ENCODE results near the gene ZNF593OS.

Gene ZNF593OS

DNA sequence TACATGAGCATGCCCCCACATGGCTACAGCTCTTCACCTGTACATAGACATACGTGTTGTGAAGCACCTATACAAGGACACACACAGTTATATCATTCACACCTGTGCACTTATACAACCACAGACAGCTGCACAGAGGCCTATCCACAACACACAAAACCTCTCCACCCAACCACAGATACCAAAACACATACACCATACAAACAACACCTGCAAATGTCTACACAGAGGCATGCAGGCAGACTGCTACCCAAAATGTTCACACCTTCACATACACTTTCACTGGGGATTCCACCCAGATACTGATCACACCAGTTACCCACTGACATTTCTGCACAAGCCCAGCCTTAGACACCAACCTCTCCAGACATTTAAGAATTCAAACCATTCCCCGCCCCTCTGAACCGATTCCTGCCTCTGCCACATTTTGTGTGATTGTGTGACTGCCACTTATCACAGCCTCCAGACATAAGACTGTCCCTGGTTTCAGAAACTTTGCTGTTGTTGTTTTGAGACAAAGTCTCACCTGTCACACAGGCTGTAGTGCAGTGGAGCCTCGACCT lies 4.8 kb downstream of the ZNF593OS start:
- H3K4me3 ChIP-seq (replicated peaks; ENCODE audit: low read depth, low read length) = no peak overlapping the region
- TF ChIP-seq, protein P1, sequence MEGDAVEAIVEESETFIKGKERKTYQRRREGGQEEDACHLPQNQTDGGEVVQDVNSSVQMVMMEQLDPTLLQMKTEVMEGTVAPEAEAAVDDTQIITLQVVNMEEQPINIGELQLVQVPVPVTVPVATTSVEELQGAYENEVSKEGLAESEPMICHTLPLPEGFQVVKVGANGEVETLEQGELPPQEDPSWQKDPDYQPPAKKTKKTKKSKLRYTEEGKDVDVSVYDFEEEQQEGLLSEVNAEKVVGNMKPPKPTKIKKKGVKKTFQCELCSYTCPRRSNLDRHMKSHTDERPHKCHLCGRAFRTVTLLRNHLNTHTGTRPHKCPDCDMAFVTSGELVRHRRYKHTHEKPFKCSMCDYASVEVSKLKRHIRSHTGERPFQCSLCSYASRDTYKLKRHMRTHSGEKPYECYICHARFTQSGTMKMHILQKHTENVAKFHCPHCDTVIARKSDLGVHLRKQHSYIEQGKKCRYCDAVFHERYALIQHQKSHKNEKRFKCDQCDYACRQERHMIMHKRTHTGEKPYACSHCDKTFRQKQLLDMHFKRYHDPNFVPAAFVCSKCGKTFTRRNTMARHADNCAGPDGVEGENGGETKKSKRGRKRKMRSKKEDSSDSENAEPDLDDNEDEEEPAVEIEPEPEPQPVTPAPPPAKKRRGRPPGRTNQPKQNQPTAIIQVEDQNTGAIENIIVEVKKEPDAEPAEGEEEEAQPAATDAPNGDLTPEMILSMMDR (IDR thresholded peaks at IDR 0.05; ENCODE audit: low read depth, low read length, missing control alignments) = no peak

DNA sequence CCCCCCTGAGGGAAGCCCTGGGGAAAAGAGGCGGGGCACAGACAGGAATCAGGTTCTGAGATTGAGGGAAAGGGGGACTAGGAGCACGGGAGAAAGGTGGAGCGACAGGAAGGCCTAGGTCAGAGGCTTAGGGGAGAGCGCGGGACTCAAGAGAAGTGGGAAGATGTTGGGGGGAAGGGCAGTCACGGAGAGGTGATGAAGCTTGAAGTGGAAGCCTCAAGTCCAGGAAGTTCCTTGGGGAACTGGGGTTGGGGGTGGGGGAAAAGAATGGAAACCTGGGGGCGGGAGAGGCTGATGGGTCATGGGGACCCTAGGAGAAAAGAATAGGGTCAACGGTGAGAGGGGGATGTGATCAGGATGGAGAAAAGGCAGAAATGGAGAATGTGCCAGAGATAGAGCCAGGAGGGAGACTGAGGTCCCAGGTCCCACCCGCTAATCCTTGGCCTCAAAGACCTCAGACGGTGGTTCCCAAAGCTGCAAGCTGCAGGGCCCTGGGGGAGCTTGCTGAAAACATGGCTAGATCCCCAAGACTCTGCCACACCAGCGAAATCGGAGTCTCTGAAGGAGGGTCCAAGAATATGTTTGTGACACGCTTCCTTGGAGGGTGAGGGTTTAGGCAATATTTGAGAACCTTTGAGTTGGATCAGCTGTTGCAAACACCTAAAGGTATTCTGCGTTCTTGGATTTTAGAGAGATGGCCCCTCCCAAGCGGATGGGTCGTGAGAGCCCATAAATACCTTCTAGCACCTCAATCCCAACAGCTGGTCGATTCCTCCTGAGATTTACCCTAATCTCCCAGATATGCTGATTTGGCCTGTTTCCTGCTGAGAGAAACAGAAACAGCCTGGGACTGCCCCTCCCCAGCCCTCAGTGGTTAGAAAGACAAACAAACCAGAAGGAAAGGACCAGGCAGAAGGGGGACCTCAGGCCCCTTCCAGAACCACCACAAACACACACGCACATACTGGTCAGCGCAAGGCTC lies 6.5 kb downstream of the ZNF593OS start:
- DNase-seq (ENCODE audit: extremely low read depth, low read depth) = no peak
- H3K4me3 ChIP-seq (replicated peaks; ENCODE audit: low read depth, low read length) = no peak overlapping the region
- TF ChIP-seq, protein P1 (IDR thresholded peaks at IDR 0.05; ENCODE audit: low read depth, low read length, missing control alignments) = no peak

More for the DNA sequence above, 4.8 kb downstream of the ZNF593OS start:
- DNase-seq (ENCODE audit: extremely low read depth, low read depth) = no peak

DNA sequence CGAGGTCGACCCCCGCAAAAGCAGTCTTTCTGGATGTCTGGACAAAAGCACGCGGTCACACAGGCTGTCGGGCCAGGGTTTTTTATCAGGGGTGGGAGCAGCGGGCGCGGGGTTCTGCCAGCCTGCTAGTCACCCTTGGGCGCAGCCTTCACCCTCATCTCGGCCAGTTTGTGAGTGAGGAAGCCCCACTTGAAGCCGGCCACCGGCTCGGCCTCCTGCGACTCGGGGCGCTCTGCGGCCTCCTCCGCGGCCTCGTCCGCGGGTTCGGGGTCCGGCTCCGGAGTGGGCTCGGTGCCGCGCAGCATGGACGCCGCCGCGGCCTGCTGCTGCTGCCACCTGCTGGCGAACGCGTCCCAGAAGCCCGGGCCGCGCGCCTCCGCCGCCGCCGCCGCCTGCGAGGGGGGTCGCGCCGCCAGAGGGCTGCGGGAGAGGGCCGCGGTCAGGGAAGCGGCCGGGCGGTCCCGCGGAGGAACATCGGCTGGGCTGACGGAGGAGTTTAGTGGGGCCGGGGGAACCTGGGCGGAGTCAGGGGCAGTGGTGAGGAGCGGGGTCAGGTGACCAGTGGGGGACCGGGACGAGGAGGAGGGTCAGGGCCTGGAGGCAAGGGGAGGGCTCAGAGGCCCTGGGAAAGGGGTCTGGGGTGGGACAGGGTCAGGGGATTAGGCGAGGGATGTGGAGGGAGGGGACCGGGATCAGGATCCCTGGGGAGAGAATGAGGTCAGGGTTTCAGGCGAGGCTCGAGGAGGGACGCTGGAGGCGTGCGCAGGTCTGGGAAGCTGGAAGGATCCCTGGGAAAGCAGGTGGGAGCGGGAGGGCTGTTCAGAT lies 7.4 kb downstream of the ZNF593OS start:
- peak overlapping the region; percentile 25 for H3K4me3 ChIP-seq (replicated peaks; ENCODE audit: low read depth, low read length)
- DNase-seq (ENCODE audit: extremely low read depth, low read depth) = no peak
- TF ChIP-seq, protein P1 (IDR thresholded peaks at IDR 0.05; ENCODE audit: low read depth, low read length, missing control alignments) = peak; percentile 26

DNA sequence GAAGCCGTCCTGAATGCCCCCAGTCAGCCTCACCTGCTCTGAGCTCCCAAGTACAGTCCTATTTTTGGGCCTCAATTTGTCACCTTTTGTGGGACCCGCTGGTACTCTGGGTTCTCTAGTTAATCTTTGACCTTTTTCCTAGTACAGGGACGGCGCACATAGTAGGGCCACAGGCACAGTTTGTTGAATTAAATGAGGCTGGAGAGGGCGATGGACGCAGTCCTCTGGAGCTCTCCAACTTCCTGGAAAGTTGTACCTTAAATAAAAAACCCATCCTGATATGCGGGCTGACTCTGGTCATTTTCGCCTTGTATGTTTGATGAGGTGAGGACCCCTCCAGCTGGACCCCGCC lies 8.0 kb downstream of the ZNF593OS start:
- peak overlapping the region; percentile 25 for H3K4me3 ChIP-seq (replicated peaks; ENCODE audit: low read depth, low read length)
- TF ChIP-seq, protein P1 (IDR thresholded peaks at IDR 0.05; ENCODE audit: low read depth, low read length, missing control alignments) = no peak

DNA sequence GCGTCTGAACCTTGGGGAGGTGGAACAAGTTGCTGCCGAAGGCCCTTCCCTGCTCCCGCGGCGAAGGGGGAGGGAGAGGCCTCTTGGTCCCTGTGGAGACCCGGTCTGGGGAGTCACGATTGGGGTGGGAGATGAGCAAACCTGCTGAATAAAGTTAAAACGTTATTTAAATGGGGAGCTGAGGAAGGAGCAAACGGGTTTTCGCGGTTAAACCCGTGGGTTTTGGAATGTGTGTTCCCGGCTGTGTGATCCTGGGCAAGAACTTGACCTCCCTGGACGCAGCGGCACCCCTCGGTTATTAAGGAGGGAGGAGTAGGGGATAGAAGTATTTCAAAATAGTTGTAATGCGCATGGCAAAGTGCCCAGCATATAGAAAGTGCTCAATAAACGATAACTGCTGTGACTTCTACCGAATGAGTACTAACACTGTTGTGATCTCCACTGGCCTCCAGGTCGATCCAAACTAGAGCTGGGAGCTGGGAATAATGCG lies 9.4 kb downstream of the ZNF593OS start:
- TF ChIP-seq, protein P1 (IDR thresholded peaks at IDR 0.05; ENCODE audit: low read depth, low read length, missing control alignments) = no peak
- DNase-seq (ENCODE audit: extremely low read depth, low read depth) = no peak
- H3K4me3 ChIP-seq (replicated peaks; ENCODE audit: low read depth, low read length) = peak overlapping the region; percentile 37

More for the DNA sequence above, 8.0 kb downstream of the ZNF593OS start:
- DNase-seq (ENCODE audit: extremely low read depth, low read depth) = no peak

- peak overlapping the region; percentile 37 for H3K4me3 ChIP-seq (replicated peaks; ENCODE audit: low read depth, low read length)
- no peak for DNase-seq (ENCODE audit: extremely low read depth, low read depth)
These were observed 10.0 kb downstream of the ZNF593OS start for GRCh38 chr1:26161415-26162219.

More at GRCh38 chr1:26161415-26162219, 10.0 kb downstream of the ZNF593OS start:
- TF ChIP-seq, protein P1 (IDR thresholded peaks at IDR 0.05; ENCODE audit: low read depth, low read length, missing control alignments) = no peak
